Measurements from ENCODE around the gene RNF157.
"Not testable (repeated sequence)": the region's sequence is repeated elsewhere in the genome, so short reads cannot be mapped to it uniquely, and the experiment has no call there.

Gene RNF157

GRCh38 chr17:76195281-76196096, 44.8 kb downstream of the RNF157 start:
- DNase-seq (ENCODE audit: low read depth in 1 of 2, low spot score in 1 of 2), result no peak

GRCh38 chr17:76193591-76193990, 46.7 kb downstream of the RNF157 start:
- no peak for DNase-seq (ENCODE audit: low read depth in 1 of 2, low spot score in 1 of 2)

- peak in 1 of 2 donors; percentile 59 for DNase-seq (ENCODE audit: low read depth in 1 of 2, low spot score in 1 of 2)
These were observed 48.4 kb downstream of the RNF157 start for GRCh38 chr17:76191896-76192295.

- DNase-seq (ENCODE audit: low read depth in 1 of 2, low spot score in 1 of 2), result no peak
These were observed 50.6 kb downstream of the RNF157 start for GRCh38 chr17:76189741-76190140.

- no peak for DNase-seq (ENCODE audit: low read depth in 1 of 2, low spot score in 1 of 2)
These were observed 51.0 kb downstream of the RNF157 start for GRCh38 chr17:76189247-76189646.

- DNase-seq (ENCODE audit: low read depth in 1 of 2, low spot score in 1 of 2), result no peak
These were observed 51.9 kb downstream of the RNF157 start for GRCh38 chr17:76188213-76189016.

GRCh38 chr17:76186774-76187173, 53.5 kb downstream of the RNF157 start:
- DNase-seq (ENCODE audit: low read depth in 1 of 2, low spot score in 1 of 2), result not testable (repeated sequence)

- no peak for DNase-seq (ENCODE audit: low read depth in 1 of 2, low spot score in 1 of 2)
These were observed 56.0 kb downstream of the RNF157 start for GRCh38 chr17:76184290-76184689.

GRCh38 chr17:76182016-76182764, 58.1 kb downstream of the RNF157 start:
- peak; percentile 93 to 95 for DNase-seq (ENCODE audit: low read depth in 1 of 2, low spot score in 1 of 2)

- DNase-seq (ENCODE audit: low read depth in 1 of 2, low spot score in 1 of 2), result peak in 1 of 2 donors; percentile 27
These were observed 60.5 kb downstream of the RNF157 start for GRCh38 chr17:76179496-76180467.

- no peak for DNase-seq (ENCODE audit: low read depth in 1 of 2, low spot score in 1 of 2)
These were observed 62.2 kb downstream of the RNF157 start for GRCh38 chr17:76178124-76178523.

GRCh38 chr17:76176701-76177574, 63.4 kb downstream of the RNF157 start:
- no peak for DNase-seq (ENCODE audit: low read depth in 1 of 2, low spot score in 1 of 2)

- DNase-seq (ENCODE audit: low read depth in 1 of 2, low spot score in 1 of 2), result no peak
These were observed 66.3 kb downstream of the RNF157 start for GRCh38 chr17:76174037-76174436.

GRCh38 chr17:76173474-76173873, 66.8 kb downstream of the RNF157 start:
- no peak for DNase-seq (ENCODE audit: low read depth in 1 of 2, low spot score in 1 of 2)

- no peak for DNase-seq (ENCODE audit: low read depth in 1 of 2, low spot score in 1 of 2)
These were observed 68.6 kb downstream of the RNF157 start for GRCh38 chr17:76171706-76172105.

- DNase-seq (ENCODE audit: low read depth in 1 of 2, low spot score in 1 of 2), result no peak
These were observed 70.2 kb downstream of the RNF157 start for GRCh38 chr17:76170114-76170513.

- DNase-seq (ENCODE audit: low read depth in 1 of 2, low spot score in 1 of 2), result no peak
These were observed 73.4 kb downstream of the RNF157 start for GRCh38 chr17:76166906-76167305.

GRCh38 chr17:76166168-76166567, 74.1 kb downstream of the RNF157 start:
- no peak for DNase-seq (ENCODE audit: low read depth in 1 of 2, low spot score in 1 of 2)

GRCh38 chr17:76164331-76164730, 76.0 kb downstream of the RNF157 start:
- no peak for DNase-seq (ENCODE audit: low read depth in 1 of 2, low spot score in 1 of 2)
